HL-60 (cell line): ENCODE data around the gene GMDS.

Source experiments
- DNase-seq, 2 experiments: peaks; one replicate each; pipeline ENCODE4 v3.0.0-alpha.2; 2010 to 2020; ENCODE audit warnings: low read depth in 1 of 2, low spot score in 1 of 2
- H3K27ac ChIP-seq: fragments of 250-450 bp; sonication (Bioruptor Pico); replicated peaks from 2 replicates; pipeline ENCODE4 v1.5.1; 2020; ENCODE audit warnings: mild to moderate bottlenecking, moderate library complexity
- H3K27me3 ChIP-seq: fragments of 250-450 bp; sonication (Bioruptor Pico); 2 replicates; pipeline ENCODE4 v1.5.1; 2021; ENCODE audit warnings: mild to moderate bottlenecking, moderate library complexity; ENCODE audit not compliant: insufficient read depth, poor library complexity, severe bottlenecking
- H3K4me3 ChIP-seq: replicated peaks from 2 replicates; pipeline ENCODE4 v1.5.1; 2011; ENCODE audit warnings: mild to moderate bottlenecking, control low read depth, low read length; ENCODE audit not compliant: insufficient read depth
- CTCF ChIP-seq: IDR thresholded peaks from one replicate; pipeline ENCODE4 v1.5.1; 2011; ENCODE audit warnings: low read length, control low read depth, inconsistent platforms; ENCODE audit not compliant: insufficient read depth
- GABPA ChIP-seq: IDR thresholded peaks from 2 replicates; pipeline ENCODE4 v1.6.1; 2012; ENCODE audit warnings: low read depth
- POLR2AphosphoS5 ChIP-seq: IDR thresholded peaks from 2 replicates; pipeline ENCODE4 v1.6.1; 2012; ENCODE audit warnings: low read depth
- REST ChIP-seq: IDR thresholded peaks from 2 replicates; pipeline ENCODE4 v1.6.1; 2012; ENCODE audit warnings: low read depth; ENCODE audit not compliant: insufficient replicate concordance
- SPI1 ChIP-seq: IDR thresholded peaks from 2 replicates; pipeline ENCODE4 v1.6.1; 2012; ENCODE audit warnings: low read depth, mild to moderate bottlenecking, borderline replicate concordance

Gene GMDS

GRCh38 chr6:1593286-1593957 is 652.0 kb downstream of the GMDS start:
- Histone ChIP-seq H3K27me3 (peaks cover 37% of the 10 kb centered on the region), H3K27ac (no peak overlapping the region), H3K4me3 (no peak overlapping the region)
- DNase-seq: no peak
- TF ChIP-seq GABPA: no peak

- Histone ChIP-seq H3K27me3 (peaks cover 31% of the 10 kb centered on the region), H3K27ac (no peak overlapping the region), H3K4me3 (no peak overlapping the region)
- TF ChIP-seq GABPA (no peak), REST (no peak), POLR2AphosphoS5 (no peak), SPI1 (no peak), CTCF (no peak)
- no peak for DNase-seq
These were observed 652.6 kb downstream of the GMDS start for GRCh38 chr6:1592852-1593251.

GRCh38 chr6:1591926-1592325 is 653.5 kb downstream of the GMDS start:
- TF ChIP-seq POLR2AphosphoS5: no peak
- TF ChIP-seq SPI1: no peak
- TF ChIP-seq REST: no peak
- TF ChIP-seq GABPA: no peak
- TF ChIP-seq CTCF: no peak
- H3K27ac ChIP-seq: no peak overlapping the region
- H3K27me3 ChIP-seq: peaks cover 30% of the 10 kb centered on the region
- H3K4me3 ChIP-seq: no peak overlapping the region
- DNase-seq: no peak

- no peak for DNase-seq
- no peak overlapping the region for H3K4me3 ChIP-seq
- H3K27me3 ChIP-seq: peaks cover 26% of the 10 kb centered on the region
- no peak for TF ChIP-seq CTCF
- no peak for TF ChIP-seq GABPA
- no peak for TF ChIP-seq REST
- TF ChIP-seq POLR2AphosphoS5: no peak
- TF ChIP-seq SPI1: no peak
- H3K27ac ChIP-seq: no peak overlapping the region
These were observed 654.2 kb downstream of the GMDS start for GRCh38 chr6:1591243-1591642.
